Activated CD4-positive, alpha-beta memory T cell treated with anti-CD3 and anti-CD28 coated beads for 36 hours (primary cell): ENCODE data around the gene CLP1. TPM values are rescaled to one million over a fixed set of nuclear protein-coding genes. Genes with fewer than 3 reads are reported as not detected.
A peak's percentile ranks its signal among the peaks of the same experiment; 100 is the strongest.

Experiments used
- CTCF ChIA-PET: fragments of 350-600 bp; sonication (Branson Sonifier 250); formaldehyde crosslinking; loops from one replicate; lab custom pipeline; 2021; ENCODE audit warnings: antibody characterized with exemption, inconsistent platforms; lab: Charles Lee
- POLR2A ChIA-PET: fragments of 350-600 bp; sonication (Branson Sonifier 250); formaldehyde crosslinking; loops from one replicate; lab custom pipeline; 2021; ENCODE audit warnings: antibody characterized with exemption; lab: Charles Lee
- DNase-seq: peaks from one replicate; pipeline ENCODE4 v3.0.0-alpha.2; 2020
- H3K27ac Mint-ChIP-seq: one replicate; pipeline ENCODE4 v1.8.0; 2021; ENCODE audit warnings: mixed read lengths
- H3K27me3 Mint-ChIP-seq: one replicate; pipeline ENCODE4 v1.8.0; 2021; ENCODE audit warnings: mixed read lengths
- H3K36me3 Mint-ChIP-seq: one replicate; pipeline ENCODE4 v1.8.0; 2021; ENCODE audit warnings: mixed read lengths
- H3K4me1 Mint-ChIP-seq: one replicate; pipeline ENCODE4 v1.8.0; 2021; ENCODE audit warnings: low read depth, mixed read lengths
- H3K4me3 Mint-ChIP-seq: one replicate; pipeline ENCODE4 v1.8.0; 2021; ENCODE audit warnings: mild to moderate bottlenecking, mixed read lengths
- H3K9me3 Mint-ChIP-seq: one replicate; pipeline ENCODE4 v1.8.0; 2021; ENCODE audit warnings: mixed read lengths
- intact Hi-C: fragments of 100-400 bp; cut with micrococcal nuclease; formaldehyde crosslinking; loops from one replicate; pipeline ENCODE4 v1.15.1; 2023
- total RNA-seq, 2 experiments: library from RNA; stranded (reverse); gene quantifications; one replicate each; pipeline ENCODE4 v1.2.3, GENCODE V29; 2021

CLP1 gene
- total RNA-seq = 10 to 100 TPM; 13.9 to 15.2 TPM

DNA sequence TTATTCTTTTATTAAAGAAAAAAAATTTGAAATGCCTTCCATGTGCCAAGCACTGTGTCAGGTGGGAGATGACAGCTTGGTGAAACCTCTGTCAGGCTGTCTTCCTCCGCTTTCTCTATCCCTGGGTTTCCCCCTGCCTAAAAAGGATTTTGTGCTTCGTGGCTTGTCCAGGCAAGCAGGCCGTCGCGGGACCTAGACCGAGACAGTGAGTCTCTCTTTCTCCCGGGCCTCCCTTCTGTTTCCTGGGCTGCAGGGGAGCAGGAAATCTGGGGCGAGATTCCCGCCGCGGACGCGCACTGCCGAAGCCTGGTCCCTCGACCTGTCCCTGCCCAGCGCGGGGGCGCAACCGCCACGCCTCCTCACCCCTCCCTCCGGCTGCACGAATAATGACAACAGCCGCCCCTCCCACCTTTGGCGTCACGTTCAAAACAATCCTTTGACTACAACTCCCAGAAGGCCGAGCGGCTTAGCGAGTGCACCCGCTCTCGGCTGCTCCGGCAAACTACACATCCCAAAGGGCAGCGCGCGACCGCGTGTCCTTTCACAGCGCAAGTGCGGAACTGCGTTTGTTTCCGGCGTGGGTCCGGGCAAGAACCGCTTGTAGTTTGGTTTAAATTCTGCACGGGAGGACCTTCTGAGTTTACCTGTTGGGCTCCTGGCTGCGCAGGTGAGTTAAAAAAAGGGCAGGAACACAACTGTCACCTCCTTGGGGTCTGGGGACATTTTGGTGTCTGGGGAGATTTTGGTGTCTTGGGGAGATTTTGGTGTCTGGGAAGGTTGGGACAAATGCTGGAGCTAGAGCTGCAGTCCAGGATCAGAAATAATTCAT lies at the start of gene CLP1:
Gene CLP1 (plus strand): TSS at position 569 of the 829 bp plus-strand sequence. CDS start 1,715 bp downstream, outside the sequence.
- H3K27ac Mint-ChIP-seq = peak within 1 kb of the TSS; percentile 94
- H3K9me3 Mint-ChIP-seq = no peaks in the 10 kb centered on the region
- no peaks in the 10 kb centered on the region for H3K27me3 Mint-ChIP-seq
- peak; percentile 100 for DNase-seq
- ChIA-PET POLR2A (interaction anchor here (0.9 to 1.8 kb wide), 3 partner anchors 9 to 20 kb away, joined by 3 to 6 read pairs (median 3); no protein-coding TSS in a partner anchor), CTCF (interaction anchor here (0.6 to 4.2 kb wide), 7 partner anchors 9 to 199 kb away, joined by 3 to 17 read pairs (median 4); partner anchors contain the start of gene UBE2L6)
- H3K4me3 Mint-ChIP-seq = peak within 1 kb of the TSS; percentile 100
- intact Hi-C loops = loop anchor here (1.0 to 5.0 kb wide), 7 partner anchors 10 to 1485 kb away; partner anchors contain the start of genes FAM111A, MED19, SELENOH and TIMM10
- peaks cover 25% of the 10 kb centered on the region for H3K36me3 Mint-ChIP-seq
- peaks cover 33% of the 10 kb centered on the region for H3K4me1 Mint-ChIP-seq

DNA sequence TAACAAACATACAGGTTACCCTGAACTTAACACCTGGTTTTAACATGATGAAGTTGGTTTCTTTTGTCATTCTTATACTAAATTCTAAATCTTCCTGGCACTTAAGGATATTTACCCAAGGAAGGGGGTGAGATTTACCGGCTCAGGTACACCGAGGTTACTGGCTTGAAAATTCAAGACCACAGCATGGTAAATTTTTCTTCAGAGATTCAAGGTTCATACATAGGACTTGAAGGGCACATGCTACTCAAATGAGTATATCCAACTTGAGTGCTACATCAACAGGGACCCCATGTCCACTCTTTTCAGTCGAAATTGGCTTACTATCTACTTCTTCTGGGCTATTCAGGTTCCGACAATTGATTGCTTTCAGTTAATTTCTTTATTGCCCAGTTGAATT lies 47.4 kb upstream of the CLP1 start:
- ChIA-PET POLR2A (no interaction called here), CTCF (no interaction called here)
- Mint-ChIP-seq H3K4me1 (no peaks in the 10 kb centered on the region), H3K27me3 (peaks cover 7% of the 10 kb centered on the region), H3K27ac (no peak overlapping the region), H3K9me3 (no peaks in the 10 kb centered on the region), H3K36me3 (no peaks in the 10 kb centered on the region), H3K4me3 (no peak overlapping the region)
- intact Hi-C loops = no loop called here
- DNase-seq = no peak

DNA sequence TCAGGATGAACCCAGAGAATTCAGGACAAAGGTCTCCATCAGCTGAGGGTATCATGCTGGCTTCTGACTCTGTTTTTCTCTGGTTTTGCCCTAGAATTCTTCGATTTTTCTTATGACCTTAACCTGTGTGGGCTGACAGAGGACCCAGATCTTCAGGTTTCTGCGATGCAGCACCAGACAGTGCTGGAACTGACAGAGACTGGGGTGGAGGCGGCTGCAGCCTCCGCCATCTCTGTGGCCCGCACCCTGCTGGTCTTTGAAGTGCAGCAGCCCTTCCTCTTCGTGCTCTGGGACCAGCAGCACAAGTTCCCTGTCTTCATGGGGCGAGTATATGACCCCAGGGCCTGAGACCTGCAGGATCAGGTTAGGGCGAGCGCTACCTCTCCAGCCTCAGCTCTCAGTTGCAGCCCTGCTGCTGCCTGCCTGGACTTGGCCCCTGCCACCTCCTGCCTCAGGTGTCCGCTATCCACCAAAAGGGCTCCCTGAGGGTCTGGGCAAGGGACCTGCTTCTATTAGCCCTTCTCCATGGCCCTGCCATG lies 43.3 kb upstream of the CLP1 start:
- no peak overlapping the region for H3K27ac Mint-ChIP-seq
- ChIA-PET POLR2A (no interaction called here), CTCF (no interaction called here)
- H3K36me3 Mint-ChIP-seq = no peaks in the 10 kb centered on the region
- no peak for DNase-seq
- no peaks in the 10 kb centered on the region for H3K4me1 Mint-ChIP-seq
- peaks cover 15% of the 10 kb centered on the region for H3K27me3 Mint-ChIP-seq
- intact Hi-C loops = no loop called here
- H3K4me3 Mint-ChIP-seq = no peak overlapping the region
- H3K9me3 Mint-ChIP-seq = peaks cover 2% of the 10 kb centered on the region

DNA sequence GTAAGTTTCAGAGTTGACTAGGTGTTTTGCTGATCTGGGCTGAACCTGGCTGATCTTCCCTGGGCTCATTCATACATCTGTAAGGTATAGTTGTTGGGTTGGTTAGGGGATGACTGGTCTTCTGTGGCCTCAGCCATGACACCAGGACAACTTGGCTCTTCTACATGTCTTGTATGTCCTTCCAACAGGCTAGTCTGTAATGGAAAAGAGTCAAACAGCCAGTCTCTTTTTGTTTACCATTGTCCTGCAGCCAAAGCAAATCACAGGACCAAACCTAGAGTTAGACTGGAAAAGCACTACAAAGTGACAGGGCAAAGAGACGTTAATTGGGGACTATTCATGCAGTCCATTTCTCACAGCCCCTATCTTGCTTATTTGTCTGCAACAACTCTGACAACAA lies 42.3 kb upstream of the CLP1 start:
- DNase-seq = no peak
- H3K4me1 Mint-ChIP-seq = no peaks in the 10 kb centered on the region
- POLR2A ChIA-PET = no interaction called here
- intact Hi-C loops = no loop called here
- no peak overlapping the region for H3K4me3 Mint-ChIP-seq
- no peak overlapping the region for H3K27ac Mint-ChIP-seq
- CTCF ChIA-PET = interaction anchor here (0.7 kb wide), 1 partner anchor 97 kb away, joined by 5 read pairs; no protein-coding TSS in a partner anchor
- peaks cover 15% of the 10 kb centered on the region for H3K27me3 Mint-ChIP-seq
- no peaks in the 10 kb centered on the region for H3K36me3 Mint-ChIP-seq
- peaks cover 9% of the 10 kb centered on the region for H3K9me3 Mint-ChIP-seq

DNA sequence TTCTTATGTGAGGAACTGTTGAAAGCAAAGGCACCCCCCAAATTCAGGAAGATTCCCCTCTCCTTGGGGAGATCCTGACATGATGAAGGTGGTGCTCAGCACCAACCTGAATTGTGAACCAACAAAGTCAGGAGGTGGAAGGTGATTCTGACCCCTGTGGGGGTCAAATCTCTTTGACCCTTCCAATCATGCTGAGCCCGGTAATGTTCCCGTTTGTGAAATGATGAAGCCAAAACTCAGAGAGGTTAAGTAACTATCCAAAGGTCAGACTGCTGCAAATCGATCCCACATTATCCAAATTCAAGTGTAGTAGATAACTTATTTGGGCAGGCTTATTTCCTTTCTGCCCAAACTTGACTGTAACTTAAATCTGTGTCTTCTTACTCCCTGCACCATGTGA lies 41.0 kb upstream of the CLP1 start:
- H3K9me3 Mint-ChIP-seq = peaks cover 12% of the 10 kb centered on the region
- intact Hi-C loops = no loop called here
- H3K4me3 Mint-ChIP-seq = no peak overlapping the region
- POLR2A ChIA-PET = no interaction called here
- H3K4me1 Mint-ChIP-seq = no peaks in the 10 kb centered on the region
- no peak for DNase-seq
- no peaks in the 10 kb centered on the region for H3K36me3 Mint-ChIP-seq
- H3K27ac Mint-ChIP-seq = no peak overlapping the region
- H3K27me3 Mint-ChIP-seq = peaks cover 15% of the 10 kb centered on the region
- CTCF ChIA-PET = no interaction called here

DNA sequence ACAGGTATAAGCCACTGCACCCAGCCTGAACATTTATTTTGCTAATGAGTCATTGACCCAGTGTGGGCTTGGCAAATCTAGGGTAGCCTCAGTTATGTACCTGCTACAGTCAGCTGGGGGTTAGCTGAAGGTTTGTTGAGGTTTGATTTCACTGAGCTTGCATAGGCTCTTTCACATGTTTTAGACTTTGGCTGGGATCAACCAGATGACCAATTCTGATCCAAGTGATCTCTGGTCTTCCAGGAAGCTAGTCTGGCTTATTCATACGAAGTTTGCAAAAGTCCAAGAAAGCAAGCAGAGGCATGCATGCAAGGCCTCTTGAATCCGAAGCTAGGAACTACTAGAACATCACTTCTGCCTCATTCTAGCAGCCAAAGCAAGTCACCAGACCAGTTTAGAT lies 39.1 kb upstream of the CLP1 start:
- Mint-ChIP-seq H3K27ac (no peak overlapping the region), H3K4me3 (no peak overlapping the region), H3K27me3 (peaks cover 10% of the 10 kb centered on the region), H3K4me1 (no peaks in the 10 kb centered on the region), H3K36me3 (no peaks in the 10 kb centered on the region), H3K9me3 (peaks cover 12% of the 10 kb centered on the region)
- CTCF ChIA-PET = no interaction called here
- POLR2A ChIA-PET = interaction anchor here (0.6 kb wide), 1 partner anchor 22 kb away, joined by 3 read pairs; no protein-coding TSS in a partner anchor
- DNase-seq = no peak
- intact Hi-C loops = no loop called here

DNA sequence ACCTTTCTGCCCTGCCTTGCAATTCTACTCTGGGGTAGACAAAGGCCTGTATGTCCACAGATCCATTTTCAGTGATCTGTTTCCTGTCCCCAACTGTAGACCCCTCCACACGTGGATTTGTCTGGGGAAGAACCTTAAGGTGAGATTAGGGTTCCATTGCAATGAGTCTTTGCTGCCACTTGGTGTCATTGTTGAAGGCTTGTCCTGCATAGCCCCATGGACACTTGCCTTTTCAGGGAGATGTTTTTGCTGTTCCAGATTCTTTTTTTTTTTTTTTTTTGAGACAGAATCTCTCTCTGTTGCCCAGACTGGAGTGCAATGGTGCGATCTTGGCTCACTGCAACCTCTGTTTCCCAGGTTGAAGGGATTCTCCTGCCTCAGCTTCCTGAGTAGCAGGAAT lies 38.2 kb upstream of the CLP1 start:
- Mint-ChIP-seq H3K27ac (no peak overlapping the region), H3K9me3 (peaks cover 12% of the 10 kb centered on the region), H3K4me1 (no peaks in the 10 kb centered on the region), H3K36me3 (no peaks in the 10 kb centered on the region), H3K4me3 (no peak overlapping the region), H3K27me3 (peaks cover 10% of the 10 kb centered on the region)
- ChIA-PET CTCF (no interaction called here), POLR2A (no interaction called here)
- intact Hi-C loops = no loop called here
- DNase-seq = no peak

DNA sequence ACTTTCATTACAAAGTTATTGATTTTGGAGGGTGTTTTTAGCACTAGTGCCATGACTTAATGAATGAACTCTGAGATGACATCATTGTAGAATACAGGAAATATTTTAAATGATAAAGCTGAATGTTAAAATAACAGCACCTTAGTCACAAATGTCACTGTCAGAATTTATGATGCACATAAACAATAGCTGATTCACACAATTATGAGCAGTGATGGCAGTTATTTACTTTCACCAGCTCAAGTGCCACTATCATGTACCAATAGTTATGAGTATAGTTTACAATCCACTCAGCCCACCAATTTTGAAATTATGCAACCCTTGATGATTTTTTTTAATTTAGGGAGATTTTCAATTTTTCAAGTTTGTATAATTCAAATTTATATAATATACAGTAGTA lies 37.1 kb upstream of the CLP1 start:
- H3K9me3 Mint-ChIP-seq = peaks cover 12% of the 10 kb centered on the region
- ChIA-PET CTCF (interaction anchor here (1.0 kb wide), 2 partner anchors 22 to 44 kb away, joined by 3 read pairs; no protein-coding TSS in a partner anchor), POLR2A (no interaction called here)
- H3K4me3 Mint-ChIP-seq = no peak overlapping the region
- H3K27me3 Mint-ChIP-seq = peaks cover 10% of the 10 kb centered on the region
- intact Hi-C loops = no loop called here
- DNase-seq = no peak
- no peaks in the 10 kb centered on the region for H3K4me1 Mint-ChIP-seq
- no peaks in the 10 kb centered on the region for H3K36me3 Mint-ChIP-seq
- H3K27ac Mint-ChIP-seq = no peak overlapping the region

DNA sequence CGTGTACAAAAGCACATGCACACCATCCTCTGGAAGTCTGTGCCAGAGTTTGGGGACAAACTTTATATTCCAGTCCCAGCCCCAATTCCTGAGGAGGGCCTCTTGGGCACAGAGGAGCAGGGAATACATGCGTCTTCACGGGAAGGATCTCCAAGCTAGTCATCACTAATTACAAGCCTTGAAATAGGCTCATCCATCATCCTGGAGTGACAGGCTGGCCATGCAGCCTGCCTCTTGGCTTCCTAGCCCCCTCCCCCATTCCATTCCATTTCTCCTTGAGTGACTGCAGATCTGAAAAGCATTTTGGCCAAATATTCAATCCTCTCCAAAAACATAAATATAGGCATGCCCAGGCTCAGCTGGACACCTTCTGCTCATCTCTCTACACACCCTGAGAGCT lies 35.3 kb upstream of the CLP1 start:
- intact Hi-C loops = no loop called here

DNA sequence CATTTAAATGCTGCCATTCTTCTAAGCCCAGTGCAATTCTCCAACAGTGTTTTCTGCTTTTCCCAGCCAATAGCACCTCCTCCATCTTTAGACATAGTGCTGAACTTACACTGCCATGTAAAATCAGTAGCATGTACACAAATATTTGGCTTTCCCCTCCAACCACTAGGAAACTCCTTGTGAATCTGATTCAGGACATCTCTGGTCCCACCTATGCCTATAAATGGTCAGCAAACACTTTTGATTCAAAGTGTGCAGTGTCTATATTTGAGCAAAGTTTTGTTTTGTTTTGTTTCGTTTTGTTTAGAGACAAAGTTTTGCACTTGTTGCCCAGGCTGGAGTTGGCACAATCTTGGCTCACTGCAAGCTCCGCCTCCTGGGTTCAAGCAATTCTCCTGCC lies 32.7 kb upstream of the CLP1 start:
- intact Hi-C loops = no loop called here
- Mint-ChIP-seq H3K9me3 (peaks cover 5% of the 10 kb centered on the region), H3K36me3 (no peaks in the 10 kb centered on the region), H3K27ac (no peak overlapping the region), H3K27me3 (peaks cover 3% of the 10 kb centered on the region), H3K4me1 (no peaks in the 10 kb centered on the region), H3K4me3 (no peak overlapping the region)
- ChIA-PET CTCF (no interaction called here), POLR2A (no interaction called here)
- DNase-seq = no peak

More for the DNA sequence above, 35.3 kb upstream of the CLP1 start:
- ChIA-PET POLR2A (no interaction called here), CTCF (interaction anchor here (0.5 to 1.2 kb wide), 3 partner anchors 19 to 178 kb away, joined by 3 read pairs; no protein-coding TSS in a partner anchor)
- no peak overlapping the region for H3K27ac Mint-ChIP-seq
- H3K36me3 Mint-ChIP-seq = no peaks in the 10 kb centered on the region
- no peak for DNase-seq
- no peak overlapping the region for H3K4me3 Mint-ChIP-seq
- peaks cover 12% of the 10 kb centered on the region for H3K9me3 Mint-ChIP-seq
- peaks cover 3% of the 10 kb centered on the region for H3K27me3 Mint-ChIP-seq
- no peaks in the 10 kb centered on the region for H3K4me1 Mint-ChIP-seq

DNA sequence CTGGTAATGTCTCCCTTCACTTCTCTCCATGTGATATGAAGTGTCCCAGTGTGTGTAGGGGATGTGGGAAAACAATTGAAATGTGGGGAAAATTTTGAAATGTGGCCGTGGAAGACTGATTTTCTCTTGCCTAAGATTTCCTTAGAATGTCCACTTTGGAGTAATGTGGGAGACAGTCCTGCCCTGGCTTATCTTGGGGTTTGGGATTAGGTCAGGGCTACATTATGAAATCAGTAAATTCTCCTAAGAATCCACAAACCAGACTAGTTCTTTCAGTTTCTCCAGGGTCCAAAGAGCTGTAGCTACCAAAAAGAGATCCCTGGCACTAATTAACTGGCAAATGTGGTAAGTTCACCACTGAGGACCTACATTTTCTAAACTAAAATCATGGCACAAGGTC lies 30.7 kb upstream of the CLP1 start:
- Mint-ChIP-seq H3K4me1 (no peaks in the 10 kb centered on the region), H3K36me3 (no peaks in the 10 kb centered on the region), H3K4me3 (no peak overlapping the region), H3K27ac (no peak overlapping the region), H3K9me3 (no peaks in the 10 kb centered on the region), H3K27me3 (peaks cover 4% of the 10 kb centered on the region)
- DNase-seq = no peak
- ChIA-PET CTCF (interaction anchor here (0.9 kb wide), 1 partner anchor 12 kb away, joined by 4 read pairs; no protein-coding TSS in a partner anchor), POLR2A (no interaction called here)
- intact Hi-C loops = no loop called here

DNA sequence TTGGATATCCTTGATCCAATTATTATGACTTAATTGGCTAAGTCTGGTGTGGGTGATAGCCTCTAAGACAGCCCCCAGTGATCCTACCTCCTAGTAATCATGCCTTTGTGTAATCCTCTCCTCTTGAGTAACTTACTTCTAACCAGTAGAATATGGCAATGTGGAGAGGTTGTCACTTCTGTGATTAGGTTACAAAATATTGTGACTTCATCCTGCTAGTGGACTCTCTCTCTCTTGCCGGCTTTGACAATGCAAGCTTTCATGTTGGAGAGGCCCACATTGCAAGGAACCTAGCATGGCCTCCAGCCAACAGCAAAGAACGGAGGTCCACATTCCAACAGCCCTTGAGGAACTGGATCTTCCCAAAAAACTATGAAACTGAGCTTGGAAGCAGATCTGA lies 27.4 kb upstream of the CLP1 start:
- no peaks in the 10 kb centered on the region for H3K36me3 Mint-ChIP-seq
- CTCF ChIA-PET = interaction anchor here (0.9 to 2.2 kb wide), 3 partner anchors 11 to 171 kb away, joined by 4 to 6 read pairs (median 4); no protein-coding TSS in a partner anchor
- DNase-seq = no peak
- no peak overlapping the region for H3K27ac Mint-ChIP-seq
- no peaks in the 10 kb centered on the region for H3K4me1 Mint-ChIP-seq
- peaks cover 13% of the 10 kb centered on the region for H3K27me3 Mint-ChIP-seq
- POLR2A ChIA-PET = no interaction called here
- intact Hi-C loops = no loop called here
- H3K9me3 Mint-ChIP-seq = no peaks in the 10 kb centered on the region
- H3K4me3 Mint-ChIP-seq = no peak overlapping the region
